Mesangial cell (primary cell): Measurements from ENCODE around the gene DMRT2. TPM values are rescaled to one million over a fixed set of nuclear protein-coding genes. Genes with fewer than 3 reads are reported as not detected.

Experiments
- total RNA-seq: library from RNA; depleted of rRNA; stranded (reverse); fragments of >200 nt; gene quantifications from 2 replicates; pipeline ENCODE4 v1.2.3, GENCODE V29; 2015

DMRT2 gene
- total RNA-seq, result 0.25 and 0.65 TPM in 2 replicates

GRCh38 chr9:1050125-1050895 is at the start of gene DMRT2:
Gene DMRT2 (plus strand): TSS chr9:1050357. CDS start chr9:1051614, 1,257 bp downstream.

Other genes starting within 250 kb of the DMRT2 start
- under 0.01 and 0.16 TPM in 2 replicates for gene DMRT1, start 208.7 kb upstream of the DMRT2 start, total RNA-seq
- gene DMRT3, start 73.7 kb upstream of the DMRT2 start, total RNA-seq, result 8.8 and 9.6 TPM in 2 replicates